KMS-11 (cell line): ENCODE data around the gene BTBD9.

Source experiments
- H2AFZ ChIP-seq: fragments of 200-600 bp; sonication (generic); 2 replicates; pipeline ENCODE4 v1.6.1; 2016; ENCODE audit warnings: antibody characterized with exemption, mixed run types, low read depth
- H3K27ac ChIP-seq: fragments of 200-600 bp; sonication (generic); 2 replicates; pipeline ENCODE4 v1.6.1; 2016; ENCODE audit warnings: mild to moderate bottlenecking, mixed run types
- H3K27me3 ChIP-seq: fragments of 200-600 bp; sonication (generic); 2 replicates; pipeline ENCODE4 v1.6.1; 2017; ENCODE audit warnings: mild to moderate bottlenecking, low read depth, mixed run types, moderate library complexity; ENCODE audit not compliant: insufficient read depth
- H3K36me3 ChIP-seq: fragments of 200-600 bp; sonication (generic); 2 replicates; pipeline ENCODE4 v1.6.1; 2017; ENCODE audit warnings: mild to moderate bottlenecking, mixed run types; ENCODE audit not compliant: insufficient read depth
- H3K4me1 ChIP-seq: fragments of 200-600 bp; sonication (generic); 2 replicates; pipeline ENCODE4 v1.6.1; 2016; ENCODE audit warnings: mild to moderate bottlenecking, low read depth, mixed run types; ENCODE audit not compliant: poor library complexity, severe bottlenecking
- H3K4me2 ChIP-seq: fragments of 200-600 bp; sonication (generic); 2 replicates; pipeline ENCODE4 v1.7.0; 2016; ENCODE audit warnings: mild to moderate bottlenecking, mixed run types
- H3K4me3 ChIP-seq: fragments of 200-600 bp; sonication (generic); IDR thresholded peaks from 2 replicates; pipeline ENCODE4 v1.6.1; 2017; ENCODE audit warnings: low read depth, low read length, mixed read lengths; ENCODE audit not compliant: insufficient read depth
- H3K79me2 ChIP-seq: fragments of 200-600 bp; sonication (generic); 2 replicates; pipeline ENCODE4 v1.6.1; 2016; ENCODE audit warnings: low read depth, mixed run types; ENCODE audit not compliant: insufficient read depth
- H3K9ac ChIP-seq: fragments of 200-600 bp; sonication (generic); 2 replicates; pipeline ENCODE4 v1.6.1; 2016; ENCODE audit warnings: mild to moderate bottlenecking, mixed run types
- H4K20me1 ChIP-seq: fragments of 200-600 bp; sonication (generic); 2 replicates; pipeline ENCODE4 v1.6.1; 2016; ENCODE audit warnings: mild to moderate bottlenecking, mixed run types; ENCODE audit not compliant: insufficient read depth
- CTCF ChIP-seq: fragments of 200-600 bp; sonication (generic); conservative IDR thresholded peaks from 2 replicates; pipeline ENCODE4 v1.6.1; 2017; ENCODE audit warnings: low read depth, mild to moderate bottlenecking, antibody characterized with exemption, low read length, moderate library complexity, mixed read lengths

The BTBD9 gene

GRCh38 chr6:38353310-38354036 lies 286.3 kb downstream of the BTBD9 start:
- H3K79me2 ChIP-seq, result no peaks in the 10 kb centered on the region
- no peaks in the 10 kb centered on the region for H3K27me3 ChIP-seq
- no peak overlapping the region for H2AFZ ChIP-seq
- H3K36me3 ChIP-seq, result no peaks in the 10 kb centered on the region
- H3K9ac ChIP-seq, result no peak overlapping the region
- TF ChIP-seq CTCF, result no peak
- H3K4me3 ChIP-seq, result no peak overlapping the region
- H3K4me2 ChIP-seq, result no peak overlapping the region
- no peaks in the 10 kb centered on the region for H4K20me1 ChIP-seq
- H3K27ac ChIP-seq, result no peak overlapping the region
- peaks cover 11% of the 10 kb centered on the region for H3K4me1 ChIP-seq

- H3K4me2 ChIP-seq, result no peak overlapping the region
- H2AFZ ChIP-seq, result no peak overlapping the region
- H3K9ac ChIP-seq, result no peak overlapping the region
- no peak overlapping the region for H3K27ac ChIP-seq
- no peaks in the 10 kb centered on the region for H3K36me3 ChIP-seq
- H3K27me3 ChIP-seq, result no peaks in the 10 kb centered on the region
- TF ChIP-seq CTCF, result no peak
- no peaks in the 10 kb centered on the region for H3K79me2 ChIP-seq
- peaks cover 11% of the 10 kb centered on the region for H3K4me1 ChIP-seq
- H3K4me3 ChIP-seq, result no peak overlapping the region
- no peaks in the 10 kb centered on the region for H4K20me1 ChIP-seq
Observed at GRCh38 chr6:38352636-38353035, 287.1 kb downstream of the BTBD9 start.

DNA sequence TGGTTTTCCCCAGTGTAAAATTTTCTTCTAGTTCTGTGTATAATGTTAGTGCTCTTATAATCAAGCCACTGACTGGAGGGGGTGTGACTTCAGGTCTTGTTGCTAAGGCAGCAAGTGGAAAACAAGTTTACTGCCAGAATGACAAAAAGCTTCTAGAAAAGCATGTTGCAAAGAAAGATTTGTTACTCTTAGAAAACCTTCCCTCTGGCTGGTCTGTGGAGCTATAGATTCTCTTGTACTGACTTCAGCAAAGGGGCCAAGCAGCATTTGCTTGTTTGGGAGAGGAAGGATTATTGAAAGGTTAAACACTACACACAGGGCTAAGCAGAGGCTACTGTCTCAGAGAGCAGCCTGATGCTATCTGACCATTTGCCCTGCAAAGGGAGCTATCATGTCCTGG lies 288.8 kb downstream of the BTBD9 start:
- Histone ChIP-seq H3K9ac (no peak overlapping the region), H3K79me2 (no peaks in the 10 kb centered on the region), H3K4me2 (no peak overlapping the region), H3K27me3 (no peaks in the 10 kb centered on the region), H3K4me3 (no peak overlapping the region), H2AFZ (no peak overlapping the region), H3K27ac (no peak overlapping the region), H3K4me1 (peaks cover 10% of the 10 kb centered on the region), H4K20me1 (no peaks in the 10 kb centered on the region), H3K36me3 (no peaks in the 10 kb centered on the region)
- TF ChIP-seq CTCF, result no peak

DNA sequence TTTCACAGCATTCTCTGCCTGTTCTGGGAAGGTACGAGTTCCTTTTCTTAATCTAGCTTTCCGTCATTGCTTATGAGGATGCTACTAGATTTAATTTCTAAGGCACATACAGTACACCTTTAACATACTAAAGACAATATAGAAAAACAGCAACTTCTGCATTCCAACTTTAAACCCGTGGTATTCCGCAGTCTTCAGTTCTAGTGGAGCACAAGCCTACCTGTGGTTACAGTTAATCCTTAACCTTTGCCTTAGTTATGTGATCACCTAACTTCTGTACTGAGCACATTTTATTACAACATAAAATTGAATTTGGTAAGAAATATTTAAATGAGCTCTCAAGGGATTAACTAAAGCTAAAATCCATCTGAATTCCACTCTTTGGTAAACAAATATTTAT lies 289.5 kb downstream of the BTBD9 start:
- H3K27ac ChIP-seq, result no peak overlapping the region
- H2AFZ ChIP-seq, result no peak overlapping the region
- H3K79me2 ChIP-seq, result no peaks in the 10 kb centered on the region
- no peaks in the 10 kb centered on the region for H3K27me3 ChIP-seq
- no peaks in the 10 kb centered on the region for H4K20me1 ChIP-seq
- no peak overlapping the region for H3K9ac ChIP-seq
- no peak overlapping the region for H3K4me2 ChIP-seq
- H3K4me1 ChIP-seq, result peaks cover 3% of the 10 kb centered on the region
- no peaks in the 10 kb centered on the region for H3K36me3 ChIP-seq
- TF ChIP-seq CTCF, result no peak
- no peak overlapping the region for H3K4me3 ChIP-seq
